Liver (tissue), 9 donors: Measurements from ENCODE around the gene ROBO2. TPM values are rescaled to one million over a fixed set of nuclear protein-coding genes. Genes with fewer than 3 reads are reported as not detected.

Experiments used
- DNase-seq: peaks from one replicate; pipeline ENCODE4 v3.0.0-alpha.2; 2017; ENCODE audit warnings: low spot score
- H3K27ac ChIP-seq, 2 donors: one replicate each; pipeline ENCODE4 v1.7.0; 2013; ENCODE audit warnings: inconsistent platforms in 2 of 2, low read length in 2 of 2, control low read depth in 1 of 2, low read depth in 1 of 2, mild to moderate bottlenecking in 1 of 2
- H3K27me3 ChIP-seq, 4 donors: one replicate each; pipeline versions ENCODE4 v1.6.1 to v1.7.0; 2013; ENCODE audit warnings: low read length in 3 of 4, inconsistent platforms in 1 of 4, mild to moderate bottlenecking in 1 of 4, moderate library complexity in 1 of 4; ENCODE audit not compliant: control insufficient read depth in 4 of 4, insufficient read depth in 4 of 4
- H3K36me3 ChIP-seq, 4 donors: one replicate each; pipeline versions ENCODE4 v1.6.1 to v1.7.0; 2013; ENCODE audit warnings: low read length in 3 of 4, mild to moderate bottlenecking in 3 of 4, low read depth in 1 of 4, moderate library complexity in 1 of 4; ENCODE audit not compliant: control insufficient read depth in 4 of 4, insufficient read depth in 3 of 4
- H3K4me1 ChIP-seq, 4 donors: one replicate each; pipeline versions ENCODE4 v1.6.1 to v1.7.0; 2013; ENCODE audit warnings: low read length in 3 of 4, mild to moderate bottlenecking in 3 of 4, moderate library complexity in 1 of 4; ENCODE audit not compliant: control insufficient read depth in 4 of 4, insufficient read depth in 4 of 4
- H3K4me3 ChIP-seq, 3 donors: one replicate each; pipeline versions ENCODE4 v1.6.1 to v1.7.0; 2013; ENCODE audit warnings: low read length in 3 of 3, control low read depth in 1 of 3, low read depth in 1 of 3, mild to moderate bottlenecking in 1 of 3
- H3K9ac ChIP-seq, 2 donors: one replicate each; pipeline ENCODE4 v1.7.0; 2013; ENCODE audit warnings: low read length in 2 of 2, mild to moderate bottlenecking in 2 of 2, moderate library complexity in 2 of 2, control low read depth in 1 of 2, low read depth in 1 of 2
- H3K9me3 ChIP-seq, 4 donors: one replicate each; pipeline versions ENCODE4 v1.6.1 to v1.7.0; 2013; ENCODE audit warnings: low read length in 3 of 4; ENCODE audit not compliant: control insufficient read depth in 4 of 4
- EGR1 ChIP-seq, 2 donors: IDR thresholded peaks; 2 replicates each; pipeline ENCODE4 v1.6.1; 2016 to 2018; ENCODE audit warnings: antibody characterized with exemption in 2 of 2, low read depth in 2 of 2
- FOXA1 ChIP-seq: IDR thresholded peaks from 2 replicates; pipeline ENCODE4 v1.6.1; 2016; ENCODE audit warnings: antibody characterized with exemption
- HNF4A ChIP-seq, 2 donors: conservative IDR thresholded peaks; 2 replicates each; pipeline ENCODE4 v1.6.1; 2016; ENCODE audit warnings: antibody characterized with exemption in 2 of 2, mild to moderate bottlenecking in 2 of 2
- HNF4G ChIP-seq: IDR thresholded peaks from 2 replicates; pipeline ENCODE4 v1.6.1; 2016; ENCODE audit warnings: antibody characterized with exemption
- JUND ChIP-seq, 2 donors: IDR thresholded peaks; 2 replicates each; pipeline ENCODE4 v1.6.1; 2016; ENCODE audit warnings: antibody characterized with exemption in 2 of 2
- RAD21 ChIP-seq, 2 donors: IDR thresholded peaks; 2 replicates each; pipeline ENCODE4 v1.6.1; 2016; ENCODE audit warnings: antibody characterized with exemption in 2 of 2, mild to moderate bottlenecking in 2 of 2
- RXRA ChIP-seq, 2 donors: IDR thresholded peaks; 2 replicates each; pipeline ENCODE4 v1.6.1; 2017 to 2018; ENCODE audit warnings: antibody characterized with exemption in 2 of 2, mild to moderate bottlenecking in 1 of 2
- SP1 ChIP-seq: IDR thresholded peaks from 2 replicates; pipeline ENCODE4 v1.6.1; 2018; ENCODE audit warnings: antibody characterized with exemption, mild to moderate bottlenecking
- TAF1 ChIP-seq: conservative IDR thresholded peaks from 2 replicates; pipeline ENCODE4 v1.6.1; 2016; ENCODE audit warnings: antibody characterized with exemption, mild to moderate bottlenecking
- YY1 ChIP-seq: IDR thresholded peaks from 2 replicates; pipeline ENCODE4 v1.6.1; 2016; ENCODE audit warnings: antibody characterized with exemption, mild to moderate bottlenecking
- WGBS: extraction: QIAGEN DNeasy Blood & Tissue Kit; methylation state at CpG from one replicate; pipeline ENCODE4 v1.1.7; 2013; 5-methylcytosine and 5-hydroxymethylcytosine counted together
- polyA plus RNA-seq, 2 donors: library from polyadenylated mRNA; stranded (reverse) in 1 of 2; unstranded in 1 of 2; fragments of 200-250 nt in 1 of 2; fragments of >200 nt in 1 of 2; fragmentation: Nextera tagmentation in 1 of 2; extraction: Ambion mirVana in 1 of 2; gene quantifications; one replicate each; pipeline versions ENCODE4 v1.2.1 to v1.2.3, GENCODE V29; 2013 to 2015
- total RNA-seq, 2 donors: library from RNA; depleted of rRNA; stranded (reverse); fragments of >200 nt; gene quantifications; one replicate each; pipeline ENCODE4 v1.2.3, GENCODE V29; 2014
- TF ChIP-seq, protein P1 (sequence below): IDR thresholded peaks from 2 replicates; pipeline ENCODE4 v1.6.1; 2016; ENCODE audit warnings: antibody characterized with exemption
- TF ChIP-seq, protein P2 (sequence below): fragments of 150-350 bp; IDR thresholded peaks from 2 replicates; pipeline ENCODE4 v1.5.1; 2017; ENCODE audit warnings: improper control_type of control experiment, low read depth, low read length; ENCODE audit not compliant: missing input control
- TF ChIP-seq, protein P3 (sequence below): IDR thresholded peaks from 2 replicates; pipeline ENCODE4 v1.6.1; 2016; ENCODE audit warnings: antibody characterized with exemption, mild to moderate bottlenecking
- TF ChIP-seq, protein P4 (sequence below): IDR thresholded peaks from 2 replicates; pipeline ENCODE4 v1.6.1; 2016; ENCODE audit warnings: antibody characterized with exemption
- donor health status: healthy.
- donor health status: healthy.
- donor health status: healthy.
- donor health status: healthy.
- donor health status: healthy.

The ROBO2 gene
- total and polyA plus RNA-seq, 4 donors, result 0.22 to 19.4 (median 1.1) TPM

DNA sequence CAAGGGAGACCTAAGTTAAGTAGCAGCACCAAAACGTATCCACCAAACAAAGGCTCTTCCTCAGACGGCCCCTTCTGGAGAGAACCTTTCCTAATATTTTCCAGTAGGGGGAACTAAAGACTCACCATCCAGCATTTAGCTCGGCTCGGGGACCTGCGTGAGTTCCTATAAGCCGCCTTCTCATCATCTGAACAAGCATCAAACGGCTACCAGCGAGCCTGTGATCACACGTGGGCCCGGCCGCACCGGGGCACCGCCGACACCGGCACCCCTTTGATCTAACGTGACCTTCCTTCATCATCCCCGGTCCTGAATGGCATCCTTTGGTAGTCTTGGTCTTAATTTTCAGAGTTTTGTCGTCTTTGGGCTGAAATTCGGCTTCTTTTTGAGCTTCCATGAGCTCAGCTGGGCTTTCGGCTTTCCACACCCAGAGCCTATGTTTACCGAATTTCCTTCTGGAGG, 1.4 kb upstream of the ROBO2 start:
- Histone ChIP-seq H3K27ac (no peak overlapping the region), H3K4me3 (peak overlapping the region in 1 of 3 donors; percentile 52), H3K4me1 (peaks cover 4 to 22% (median 17%) of the 10 kb centered on the region in 4 donors), H3K27me3 (peaks cover 0 to 15% (median 5%) of the 10 kb centered on the region in 4 donors), H3K36me3 (no peaks in the 10 kb centered on the region), H3K9ac (no peak overlapping the region), H3K9me3 (no peaks in the 10 kb centered on the region)
- DNase-seq, result peak; percentile 48
- 1% methylated on average over 21 of the region's 21 CpGs for WGBS
- TF ChIP-seq RAD21 (IDR thresholded peaks at IDR 0.05) (peak; percentile 95), YY1 (no peak), TAF1 (no peak), EGR1 (IDR thresholded peaks at IDR 0.05; ENCODE audit: low read depth in 2 of 2) (no peak), JUND (IDR thresholded peaks at IDR 0.05) (no peak), HNF4G (no peak), HNF4A (conservative IDR thresholded peaks at IDR 0.05) (no peak), FOXA1 (no peak)
- TF ChIP-seq, protein P1, sequence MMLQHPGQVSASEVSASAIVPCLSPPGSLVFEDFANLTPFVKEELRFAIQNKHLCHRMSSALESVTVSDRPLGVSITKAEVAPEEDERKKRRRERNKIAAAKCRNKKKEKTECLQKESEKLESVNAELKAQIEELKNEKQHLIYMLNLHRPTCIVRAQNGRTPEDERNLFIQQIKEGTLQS, result no peak
- TF ChIP-seq, protein P2, sequence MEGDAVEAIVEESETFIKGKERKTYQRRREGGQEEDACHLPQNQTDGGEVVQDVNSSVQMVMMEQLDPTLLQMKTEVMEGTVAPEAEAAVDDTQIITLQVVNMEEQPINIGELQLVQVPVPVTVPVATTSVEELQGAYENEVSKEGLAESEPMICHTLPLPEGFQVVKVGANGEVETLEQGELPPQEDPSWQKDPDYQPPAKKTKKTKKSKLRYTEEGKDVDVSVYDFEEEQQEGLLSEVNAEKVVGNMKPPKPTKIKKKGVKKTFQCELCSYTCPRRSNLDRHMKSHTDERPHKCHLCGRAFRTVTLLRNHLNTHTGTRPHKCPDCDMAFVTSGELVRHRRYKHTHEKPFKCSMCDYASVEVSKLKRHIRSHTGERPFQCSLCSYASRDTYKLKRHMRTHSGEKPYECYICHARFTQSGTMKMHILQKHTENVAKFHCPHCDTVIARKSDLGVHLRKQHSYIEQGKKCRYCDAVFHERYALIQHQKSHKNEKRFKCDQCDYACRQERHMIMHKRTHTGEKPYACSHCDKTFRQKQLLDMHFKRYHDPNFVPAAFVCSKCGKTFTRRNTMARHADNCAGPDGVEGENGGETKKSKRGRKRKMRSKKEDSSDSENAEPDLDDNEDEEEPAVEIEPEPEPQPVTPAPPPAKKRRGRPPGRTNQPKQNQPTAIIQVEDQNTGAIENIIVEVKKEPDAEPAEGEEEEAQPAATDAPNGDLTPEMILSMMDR, result peak; percentile 69
- TF ChIP-seq, protein P3, sequence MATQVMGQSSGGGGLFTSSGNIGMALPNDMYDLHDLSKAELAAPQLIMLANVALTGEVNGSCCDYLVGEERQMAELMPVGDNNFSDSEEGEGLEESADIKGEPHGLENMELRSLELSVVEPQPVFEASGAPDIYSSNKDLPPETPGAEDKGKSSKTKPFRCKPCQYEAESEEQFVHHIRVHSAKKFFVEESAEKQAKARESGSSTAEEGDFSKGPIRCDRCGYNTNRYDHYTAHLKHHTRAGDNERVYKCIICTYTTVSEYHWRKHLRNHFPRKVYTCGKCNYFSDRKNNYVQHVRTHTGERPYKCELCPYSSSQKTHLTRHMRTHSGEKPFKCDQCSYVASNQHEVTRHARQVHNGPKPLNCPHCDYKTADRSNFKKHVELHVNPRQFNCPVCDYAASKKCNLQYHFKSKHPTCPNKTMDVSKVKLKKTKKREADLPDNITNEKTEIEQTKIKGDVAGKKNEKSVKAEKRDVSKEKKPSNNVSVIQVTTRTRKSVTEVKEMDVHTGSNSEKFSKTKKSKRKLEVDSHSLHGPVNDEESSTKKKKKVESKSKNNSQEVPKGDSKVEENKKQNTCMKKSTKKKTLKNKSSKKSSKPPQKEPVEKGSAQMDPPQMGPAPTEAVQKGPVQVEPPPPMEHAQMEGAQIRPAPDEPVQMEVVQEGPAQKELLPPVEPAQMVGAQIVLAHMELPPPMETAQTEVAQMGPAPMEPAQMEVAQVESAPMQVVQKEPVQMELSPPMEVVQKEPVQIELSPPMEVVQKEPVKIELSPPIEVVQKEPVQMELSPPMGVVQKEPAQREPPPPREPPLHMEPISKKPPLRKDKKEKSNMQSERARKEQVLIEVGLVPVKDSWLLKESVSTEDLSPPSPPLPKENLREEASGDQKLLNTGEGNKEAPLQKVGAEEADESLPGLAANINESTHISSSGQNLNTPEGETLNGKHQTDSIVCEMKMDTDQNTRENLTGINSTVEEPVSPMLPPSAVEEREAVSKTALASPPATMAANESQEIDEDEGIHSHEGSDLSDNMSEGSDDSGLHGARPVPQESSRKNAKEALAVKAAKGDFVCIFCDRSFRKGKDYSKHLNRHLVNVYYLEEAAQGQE, result no peak
- TF ChIP-seq, protein P4, sequence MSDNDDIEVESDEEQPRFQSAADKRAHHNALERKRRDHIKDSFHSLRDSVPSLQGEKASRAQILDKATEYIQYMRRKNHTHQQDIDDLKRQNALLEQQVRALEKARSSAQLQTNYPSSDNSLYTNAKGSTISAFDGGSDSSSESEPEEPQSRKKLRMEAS, result no peak

DNA sequence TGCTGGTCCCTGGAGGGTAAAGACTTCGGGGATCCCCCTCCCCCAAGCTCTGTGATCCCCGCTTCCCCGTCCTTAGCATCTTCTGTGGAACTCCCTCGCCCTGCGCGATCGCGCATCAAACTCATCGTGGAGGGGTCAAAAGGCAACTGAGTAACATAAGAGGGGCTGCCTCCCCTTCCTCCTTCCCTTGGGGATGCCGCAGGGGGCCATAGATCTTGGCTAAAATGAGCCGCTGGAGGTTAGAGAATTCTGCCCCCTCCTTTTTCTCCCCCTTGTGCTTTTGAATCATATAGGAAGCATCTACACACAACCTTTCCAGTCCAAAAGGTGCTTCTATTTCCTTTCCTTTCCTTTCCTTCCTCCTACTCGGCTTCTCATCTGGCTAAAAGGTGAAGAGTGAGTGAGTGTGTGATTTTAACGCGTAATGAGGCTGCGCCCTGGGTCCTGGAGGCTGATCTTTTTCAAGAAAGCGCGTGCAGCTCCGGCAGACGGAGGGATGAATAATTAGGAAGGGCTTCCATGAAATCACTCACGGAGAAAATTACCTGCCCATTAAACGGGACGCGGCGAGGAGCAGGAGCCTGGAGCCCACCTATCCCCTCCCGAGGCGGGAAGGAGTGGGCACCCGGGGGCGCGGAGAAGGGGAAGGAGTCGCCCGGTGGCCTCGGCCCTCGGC, 831 bp upstream of the ROBO2 start:
- no peak overlapping the region for H3K27ac ChIP-seq
- no peak overlapping the region for H3K9ac ChIP-seq
- peaks cover 0 to 15% (median 6%) of the 10 kb centered on the region in 4 donors for H3K27me3 ChIP-seq
- 4% methylated on average over 33 of the region's 33 CpGs for WGBS
- no peak for DNase-seq
- H3K9me3 ChIP-seq, result no peaks in the 10 kb centered on the region
- H3K4me3 ChIP-seq, result peak overlapping the region in 2 of 3 donors; percentile 29 to 52
- TF ChIP-seq FOXA1, result no peak
- TF ChIP-seq SP1, result no peak
- TF ChIP-seq, protein P3, result no peak
- no peak for TF ChIP-seq HNF4A (conservative IDR thresholded peaks at IDR 0.05)
- TF ChIP-seq, protein P1, result no peak
- TF ChIP-seq RXRA (IDR thresholded peaks at IDR 0.05), result no peak
- no peak for TF ChIP-seq YY1
- TF ChIP-seq EGR1 (IDR thresholded peaks at IDR 0.05; ENCODE audit: low read depth in 2 of 2), result no peak
- TF ChIP-seq HNF4G, result no peak
- TF ChIP-seq, protein P4, result no peak
- no peaks in the 10 kb centered on the region for H3K36me3 ChIP-seq
- H3K4me1 ChIP-seq, result peaks cover 4 to 22% (median 17%) of the 10 kb centered on the region in 4 donors
